T-helper 2 cell (primary cell): ENCODE measurements around the gene MEGF9.

Source experiments
- DNase-seq, 5 experiments: peaks; one replicate each; pipeline versions ENCODE4 v3.0.0 to v3.0.0-alpha.2; 2012 to 2022

Gene MEGF9

GRCh38 chr9:120619751-120620655 is 94.3 kb downstream of the MEGF9 start:
- DNase-seq = peak in 4 of 5 experiments; percentile 13 to 69 (median 28)

- no peak for DNase-seq
Measured at GRCh38 chr9:120616966-120617935, 97.0 kb downstream of the MEGF9 start.

- no peak for DNase-seq
Measured at GRCh38 chr9:120612218-120612617, 102.1 kb downstream of the MEGF9 start.

- DNase-seq = no peak
Measured at GRCh38 chr9:120611690-120612068, 102.6 kb downstream of the MEGF9 start.

- no peak for DNase-seq
Measured at GRCh38 chr9:120610975-120611689, 103.1 kb downstream of the MEGF9 start.

GRCh38 chr9:120609636-120610035 is 104.6 kb downstream of the MEGF9 start:
- no peak for DNase-seq

- DNase-seq = no peak
Measured at GRCh38 chr9:120608421-120608820, 105.8 kb downstream of the MEGF9 start.

- no peak for DNase-seq
Measured at GRCh38 chr9:120603591-120603990, 110.7 kb downstream of the MEGF9 start.

GRCh38 chr9:120603010-120603409 is 111.3 kb downstream of the MEGF9 start:
- DNase-seq = no peak

GRCh38 chr9:120593955-120594277 is 120.4 kb downstream of the MEGF9 start:
- no peak for DNase-seq

- DNase-seq = no peak
Measured at GRCh38 chr9:120593250-120593954, 120.9 kb downstream of the MEGF9 start.

GRCh38 chr9:120592210-120592609 is 122.1 kb downstream of the MEGF9 start:
- no peak for DNase-seq

GRCh38 chr9:120587328-120587727 is 126.9 kb downstream of the MEGF9 start:
- no peak for DNase-seq

- DNase-seq = peak in 3 of 5 experiments; percentile 17 to 83 (median 26)
Measured at GRCh38 chr9:120583958-120584369, 130.3 kb downstream of the MEGF9 start.

GRCh38 chr9:120580051-120580896 is 134.0 kb downstream of the MEGF9 start, which contains the start of gene CDK5RAP2:
Gene CDK5RAP2 (minus strand): TSS chr9:120580167. CDS start chr9:120579978, 189 bp downstream.
- DNase-seq = peak; percentile 82 to 99 (median 90)

GRCh38 chr9:120579139-120580050 is 134.9 kb downstream of the MEGF9 start:
- peak in 1 of 5 experiments; percentile 6 for DNase-seq

GRCh38 chr9:120574473-120574872 is 139.8 kb downstream of the MEGF9 start:
- no peak for DNase-seq

- DNase-seq = no peak
Measured at GRCh38 chr9:120572472-120572871, 141.8 kb downstream of the MEGF9 start.

- DNase-seq = no peak
Measured at GRCh38 chr9:120571443-120572257, 142.6 kb downstream of the MEGF9 start.
